ENCODE measurements around the gene DSCAML1.

DSCAML1 gene

DNA sequence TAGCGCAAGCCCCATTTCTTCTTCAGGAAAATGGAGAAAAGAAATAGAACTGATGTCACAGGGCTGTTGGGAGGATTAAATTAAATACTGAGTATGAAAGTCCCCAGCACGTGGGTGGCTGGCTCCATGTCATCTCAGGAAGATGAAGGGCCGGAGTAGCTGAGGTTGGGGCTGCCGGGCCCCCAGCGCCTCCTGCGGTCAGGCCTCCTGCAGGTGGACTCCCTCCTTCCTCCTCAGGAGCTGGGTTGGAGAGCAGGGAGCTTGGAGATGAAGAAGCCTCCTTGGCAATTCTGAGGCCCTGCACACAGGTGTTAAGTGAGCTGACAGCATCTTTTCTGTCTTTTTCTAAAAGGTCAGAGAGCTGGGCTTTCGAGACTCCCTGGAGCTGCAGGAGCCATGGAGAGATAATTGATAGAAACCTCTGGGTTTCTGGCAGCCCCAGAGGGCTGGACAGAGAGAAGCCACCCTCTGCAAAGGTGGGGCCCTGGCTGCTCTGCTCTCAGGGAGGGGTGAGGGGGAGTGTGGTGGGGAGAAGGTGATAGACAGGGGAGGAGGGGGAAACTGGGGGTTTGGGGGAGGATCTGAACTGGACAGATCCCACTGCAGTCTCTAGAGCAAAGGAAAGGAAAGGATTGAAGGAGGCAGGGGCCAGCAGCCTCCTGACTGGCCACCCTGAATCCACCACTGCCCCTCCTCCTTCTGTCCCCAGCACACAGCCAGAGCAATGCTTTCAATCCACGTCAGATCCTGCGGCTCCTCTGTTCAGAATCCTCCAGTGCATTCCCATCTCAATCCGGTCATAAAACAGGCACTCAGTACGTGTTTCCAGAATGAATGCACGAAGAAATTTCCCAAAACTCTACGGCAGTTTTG, 258.5 kb downstream of the DSCAML1 start:
- DNase-seq: no peak

DNA sequence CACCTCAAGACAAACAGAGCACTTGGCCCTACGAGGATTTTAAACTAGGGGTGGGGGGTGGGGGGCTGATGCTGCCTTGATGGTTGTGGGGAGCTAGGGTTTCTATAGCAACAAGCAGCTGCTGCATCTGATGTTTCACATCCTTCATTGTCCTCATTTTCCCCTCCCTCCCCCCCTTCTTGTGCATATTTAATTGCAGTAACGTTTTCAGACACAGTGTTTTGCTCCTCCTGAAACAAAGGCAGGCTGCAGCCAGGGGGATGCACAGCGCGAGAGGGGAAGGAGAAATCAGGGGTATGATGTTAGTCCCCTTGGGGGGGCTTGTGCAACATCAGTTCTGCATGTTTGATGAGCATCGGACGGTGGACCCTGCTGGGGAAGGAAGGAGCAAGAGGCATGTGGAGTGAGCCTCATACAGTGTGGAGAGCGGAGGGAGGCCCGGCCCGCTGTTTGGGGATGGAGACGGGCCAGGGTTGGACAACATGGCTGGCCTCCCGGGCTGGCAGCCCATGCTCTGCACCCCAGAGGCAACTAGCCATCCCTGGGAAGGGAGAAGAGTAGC, 261.1 kb downstream of the DSCAML1 start:
- no peak for DNase-seq

DNA sequence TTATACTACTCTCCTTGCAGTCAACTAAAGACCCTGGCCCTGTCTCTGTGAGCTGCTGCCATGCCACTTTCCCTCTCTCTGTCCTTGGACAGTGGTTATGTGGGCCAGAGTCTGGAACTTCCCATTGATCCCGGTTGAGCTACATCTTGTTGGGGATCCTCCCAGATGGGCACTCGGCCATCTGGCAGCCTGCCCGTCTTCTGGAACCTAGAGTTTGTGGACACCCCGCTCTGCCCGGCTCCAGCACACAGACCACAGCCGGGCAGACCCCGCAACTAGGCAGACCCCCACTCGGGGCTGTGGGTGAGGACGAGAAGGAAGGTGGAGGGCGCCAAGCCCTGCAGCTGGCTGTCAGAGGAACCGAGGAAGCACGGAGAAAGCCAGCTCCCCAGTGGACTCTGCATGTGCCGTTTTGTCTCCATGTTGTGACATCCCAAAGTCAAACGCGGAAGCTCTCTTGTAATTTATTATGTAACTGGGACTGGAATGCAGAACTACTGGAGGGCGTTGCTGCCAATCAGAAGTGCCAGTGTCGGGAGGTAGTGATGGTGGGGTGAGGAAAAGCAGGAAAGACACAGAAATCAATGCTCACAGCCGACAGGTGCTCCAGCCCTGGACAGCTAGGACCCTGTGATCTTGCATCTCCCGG, 261.7 kb downstream of the DSCAML1 start:
- no peak for DNase-seq

DNA sequence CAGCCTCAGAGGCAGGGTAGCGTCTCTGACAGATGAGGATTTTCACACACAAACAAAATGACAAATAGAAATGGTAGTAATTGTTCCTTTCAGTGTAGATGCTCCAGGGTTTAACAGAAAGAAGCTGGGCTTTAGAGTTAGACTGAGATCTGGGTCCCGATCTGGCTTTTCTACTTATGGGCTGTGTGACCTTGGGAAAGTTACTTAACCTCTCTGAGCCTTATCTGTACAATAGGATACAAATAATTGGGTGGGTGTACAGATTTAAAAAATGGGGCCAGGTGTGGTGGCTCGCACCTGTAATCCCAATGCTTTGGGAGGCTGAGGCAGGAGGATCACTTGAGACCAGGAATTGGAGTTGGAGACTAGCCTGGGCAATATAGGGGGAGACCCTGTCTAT, 264.4 kb downstream of the DSCAML1 start:
- DNase-seq: no peak

DNA sequence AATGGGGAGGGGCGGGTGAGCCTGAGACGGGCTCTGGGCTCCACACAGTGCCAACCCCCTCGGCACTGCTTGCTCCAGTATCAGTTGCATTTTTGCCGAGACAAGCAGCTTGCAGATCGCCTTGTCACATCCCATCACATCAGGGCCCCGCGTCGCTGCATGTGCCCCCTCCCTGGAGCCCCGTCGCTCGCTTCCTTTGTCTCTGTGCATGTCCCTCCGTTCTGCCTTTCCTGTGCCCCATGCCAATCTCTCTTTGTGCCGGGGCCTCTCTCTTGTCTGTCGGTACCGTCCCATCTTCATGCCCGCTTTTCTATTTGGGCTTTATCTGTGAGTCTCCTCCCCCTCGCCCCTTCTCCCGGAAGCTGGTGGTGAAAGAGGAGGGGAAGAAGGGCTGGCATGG, 267.2 kb downstream of the DSCAML1 start:
- DNase-seq: no peak

DNA sequence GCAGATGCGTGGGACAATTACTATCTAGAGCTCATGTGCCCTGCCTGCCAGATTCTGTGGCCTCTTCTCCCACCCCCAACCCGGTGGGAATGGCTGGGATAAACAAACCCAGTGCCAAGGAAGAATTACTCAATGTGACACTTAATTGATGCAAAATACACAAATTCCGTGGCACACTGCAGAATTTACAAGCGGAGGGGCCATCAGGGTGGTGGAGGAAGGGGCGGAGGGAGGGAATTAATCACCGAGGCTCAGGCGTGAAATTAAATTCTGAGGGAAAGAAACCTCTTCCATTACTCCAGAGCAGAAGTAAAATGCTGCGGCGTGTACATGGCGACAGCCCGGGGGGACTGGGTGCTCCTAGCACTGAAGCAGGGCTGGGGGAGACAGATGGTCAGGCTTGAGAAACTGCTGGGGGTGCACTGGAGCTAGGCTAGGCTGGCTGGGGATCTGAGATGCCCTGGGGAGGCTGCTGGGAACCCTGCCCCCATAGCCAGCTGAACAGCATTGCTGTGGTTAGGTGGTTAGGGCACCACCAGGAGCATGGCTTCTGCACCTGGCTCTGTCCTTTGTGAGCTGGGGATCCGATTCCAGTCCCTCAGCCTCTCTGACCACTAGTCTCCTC, 268.8 kb downstream of the DSCAML1 start:
- no peak for DNase-seq

DNA sequence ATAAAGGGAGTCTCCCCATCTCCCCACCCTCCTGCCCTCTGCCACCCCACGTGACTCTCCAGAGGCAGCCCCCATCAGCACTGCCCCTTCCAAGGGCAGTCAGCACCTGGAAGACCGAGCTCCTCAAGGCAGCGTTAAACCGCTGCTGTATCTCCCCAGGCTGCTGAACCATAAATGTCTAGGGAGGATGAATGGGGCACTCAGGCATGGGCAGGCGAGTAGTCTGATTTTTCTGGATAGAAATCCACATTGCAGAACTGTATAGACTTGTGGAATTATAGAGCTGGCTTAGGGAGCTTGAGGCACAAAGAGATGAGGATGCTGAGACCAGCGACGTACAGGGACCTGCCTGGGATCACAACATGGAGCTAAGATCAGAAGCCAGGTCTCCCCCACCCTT, 269.7 kb downstream of the DSCAML1 start:
- DNase-seq: no peak

DNA sequence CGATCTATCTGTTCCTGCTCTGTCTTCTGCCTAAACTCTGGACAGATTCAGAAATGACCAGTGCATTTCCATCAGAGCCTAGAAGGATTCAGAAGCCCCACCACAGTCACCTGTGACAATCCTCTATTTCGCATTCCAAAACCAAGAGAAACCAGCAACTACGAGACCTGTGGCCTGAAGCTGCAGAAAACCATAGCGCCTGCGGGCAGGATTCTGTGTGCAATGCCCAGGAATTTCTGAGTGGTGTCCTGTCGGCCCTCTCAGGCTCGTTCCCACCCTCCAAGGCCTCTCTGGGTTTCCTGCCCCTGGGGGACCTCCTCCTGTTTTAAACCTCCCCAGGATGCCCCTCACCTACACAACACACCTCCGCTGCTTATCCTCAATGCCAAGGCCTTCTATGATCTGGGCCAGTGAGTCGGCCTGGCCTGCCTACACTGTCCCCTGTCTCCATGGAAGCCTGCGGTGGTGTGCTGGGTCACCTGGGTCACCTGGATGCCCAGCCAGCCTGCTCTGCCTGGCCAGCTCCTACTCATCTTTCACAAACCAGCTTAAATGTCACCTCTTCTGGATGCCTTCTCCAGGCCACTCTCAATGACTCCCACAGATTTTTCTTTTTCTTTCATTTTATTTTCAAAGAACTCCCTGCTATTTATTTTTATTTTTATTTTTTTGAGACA, 271.0 kb downstream of the DSCAML1 start:
- no peak for DNase-seq

DNA sequence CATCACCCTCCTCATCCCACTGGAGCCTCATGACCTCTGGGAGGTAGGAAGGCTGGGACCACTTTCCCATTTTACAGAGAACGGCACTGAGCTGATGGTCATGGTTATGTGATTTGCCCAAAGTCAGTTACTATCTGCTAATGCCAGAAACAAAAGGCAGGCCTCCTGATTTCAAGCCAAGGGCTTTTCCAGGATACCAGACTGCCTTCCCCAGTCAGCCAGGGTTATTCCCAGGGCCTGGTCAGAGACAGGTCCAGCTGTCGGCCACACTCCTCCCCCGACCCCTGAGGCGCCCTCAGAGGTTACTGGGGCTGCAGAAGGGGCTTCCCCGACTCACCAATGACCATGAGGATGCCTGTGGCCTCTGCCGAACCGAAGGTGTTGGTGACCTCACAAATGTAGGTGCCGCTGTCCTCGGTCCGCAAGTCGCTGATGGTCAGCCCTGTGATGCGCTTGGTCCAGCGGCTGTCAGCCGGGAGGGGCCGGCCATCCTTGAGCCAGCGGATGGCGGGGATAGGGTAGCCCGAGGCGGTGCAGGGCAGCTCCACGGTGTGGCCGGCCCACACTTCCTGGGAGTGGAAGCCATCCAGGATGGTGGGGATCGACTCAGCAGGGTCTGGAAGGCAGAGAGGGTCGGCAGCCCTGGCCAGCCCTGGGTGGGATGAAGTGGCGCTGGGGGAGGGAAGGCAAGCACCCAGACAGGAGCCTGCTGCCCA, 272.4 kb downstream of the DSCAML1 start:
- no peak for DNase-seq

DNA sequence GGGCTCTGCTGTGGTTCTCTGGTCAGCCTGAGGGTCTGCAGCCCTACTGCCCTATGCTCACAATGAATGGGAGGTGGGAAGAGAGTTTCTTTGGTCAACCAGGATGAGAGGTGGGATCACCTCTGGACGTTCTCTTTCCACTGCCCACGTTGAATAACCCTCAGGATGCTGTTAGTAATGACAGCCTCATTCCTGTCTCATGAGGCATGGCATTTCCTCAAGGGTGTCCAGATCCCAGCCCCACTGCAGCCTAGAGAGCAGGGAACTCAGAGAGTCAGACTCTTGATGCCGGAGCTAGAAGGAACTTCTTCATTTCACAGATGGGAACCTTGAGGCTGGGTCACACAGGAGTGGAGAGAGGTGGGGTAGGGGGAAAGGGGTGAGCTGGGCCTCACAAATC, 273.3 kb downstream of the DSCAML1 start:
- no peak for DNase-seq

DNA sequence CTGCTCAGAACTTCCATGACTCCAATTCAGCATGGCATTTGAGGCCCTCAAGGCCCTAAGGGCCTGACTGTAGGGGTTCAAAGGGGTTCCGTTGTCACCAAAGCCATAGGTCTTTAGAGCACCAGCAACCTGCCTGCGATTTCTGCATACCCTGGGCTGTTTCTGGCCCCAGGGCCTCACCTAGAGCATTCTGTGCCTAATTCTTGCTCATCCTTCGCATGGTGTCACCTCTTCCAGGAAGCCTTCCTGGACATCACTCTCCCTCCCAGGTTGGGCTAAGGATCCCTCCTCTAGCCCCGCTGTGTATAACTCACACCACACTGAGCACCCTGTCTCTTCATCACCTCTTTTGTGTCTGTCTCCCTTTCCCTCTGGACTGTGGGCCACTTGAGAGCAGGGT, 275.0 kb downstream of the DSCAML1 start:
- no peak for DNase-seq

DNA sequence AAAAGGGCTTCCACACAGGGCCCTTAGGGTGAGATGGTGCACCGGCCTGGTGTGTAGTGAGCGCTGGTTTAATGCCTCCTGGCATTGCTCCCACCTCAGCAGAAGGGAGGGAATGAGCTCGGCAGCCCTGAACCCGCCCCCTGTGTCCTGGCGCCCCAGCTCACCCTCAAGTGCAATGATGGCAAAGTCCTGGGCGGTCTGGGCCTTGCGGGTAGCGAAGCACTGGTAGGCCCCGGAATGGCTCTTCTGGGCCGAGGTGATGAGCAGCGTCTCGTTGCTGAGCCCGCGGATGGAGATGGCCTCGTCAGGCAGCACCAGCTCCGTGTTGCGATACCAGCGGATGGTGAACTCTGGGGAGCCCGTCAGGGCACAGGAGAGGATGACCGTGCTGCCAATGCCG, 276.1 kb downstream of the DSCAML1 start:
- no peak for DNase-seq

DNA sequence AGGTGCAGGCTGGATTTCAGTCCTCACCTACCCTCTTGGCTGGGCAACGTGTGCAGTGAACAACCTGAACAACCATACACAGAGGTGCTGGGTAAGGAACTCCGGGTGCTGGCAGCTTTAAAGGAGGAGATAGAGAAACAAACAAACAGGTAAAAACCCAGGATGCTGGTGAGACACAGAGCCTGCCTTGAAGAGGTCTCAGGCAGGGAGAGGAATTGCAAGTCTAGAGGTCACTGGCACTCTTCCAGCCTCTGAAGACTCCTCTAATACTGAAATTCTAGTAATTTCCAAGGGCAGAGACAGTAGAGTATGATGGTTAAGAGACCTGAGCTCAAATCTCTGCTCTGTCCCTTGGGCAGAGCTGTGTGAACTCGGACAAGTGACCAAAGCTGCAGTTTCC, 276.8 kb downstream of the DSCAML1 start:
- DNase-seq: no peak

DNA sequence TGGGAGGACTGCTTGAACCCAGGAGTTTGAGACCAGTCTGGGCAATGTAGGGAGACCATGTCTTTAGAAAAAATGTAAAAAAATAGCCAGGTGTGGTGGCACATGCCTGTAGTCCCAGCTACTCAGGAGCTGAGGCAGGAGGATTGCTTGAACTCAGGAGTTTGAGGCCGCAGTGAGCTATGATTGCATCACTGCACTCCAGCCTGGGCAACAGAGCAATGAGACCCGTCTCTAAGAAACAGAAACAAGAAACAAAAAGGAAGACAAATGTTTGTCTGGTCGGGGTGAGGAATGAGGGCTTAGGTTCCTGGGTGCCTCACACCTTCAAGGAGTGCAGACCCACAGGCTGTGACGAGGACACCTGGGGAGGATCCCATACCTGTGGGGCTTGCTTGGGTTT, 277.4 kb downstream of the DSCAML1 start:
- no peak for DNase-seq

DNA sequence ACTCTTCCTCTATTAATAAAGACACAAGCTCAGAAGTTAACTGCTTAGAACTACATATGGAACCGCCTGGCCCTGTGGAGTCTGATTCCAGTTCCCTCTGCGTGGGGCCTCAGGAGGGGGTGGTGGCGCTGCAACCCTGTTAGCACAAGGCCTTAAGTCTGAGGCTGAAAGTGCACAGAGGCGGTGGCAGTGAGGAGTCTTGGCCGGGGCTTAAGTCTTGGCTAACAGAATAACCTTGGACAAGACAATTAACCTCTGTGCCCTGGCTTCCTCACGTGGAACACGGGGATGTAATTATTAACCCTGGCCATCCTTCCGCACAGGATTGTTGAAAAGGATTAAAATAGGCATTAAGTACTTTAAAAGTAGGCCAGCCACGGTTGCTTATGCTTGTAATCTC, 277.8 kb downstream of the DSCAML1 start:
- no peak for DNase-seq

DNA sequence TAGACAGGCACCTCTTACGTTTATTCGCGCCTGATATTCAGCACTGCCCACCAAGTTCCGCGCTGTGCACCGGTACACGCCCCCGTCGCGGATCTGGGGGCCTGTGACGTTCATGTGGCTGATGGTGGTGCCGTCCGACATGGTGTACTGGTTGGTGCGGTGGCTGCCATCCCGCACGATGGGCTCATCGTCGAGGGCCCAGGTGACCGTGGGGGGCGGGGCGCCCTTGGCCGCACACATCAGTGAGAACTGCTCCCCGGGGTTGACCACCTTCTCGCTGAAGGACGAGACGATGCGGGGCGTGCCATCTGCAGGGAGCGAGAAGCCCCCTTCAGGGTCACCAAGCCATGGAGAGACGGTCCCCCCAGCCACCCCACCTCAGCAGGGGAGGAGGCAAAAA, 278.6 kb downstream of the DSCAML1 start:
- DNase-seq: no peak

DNA sequence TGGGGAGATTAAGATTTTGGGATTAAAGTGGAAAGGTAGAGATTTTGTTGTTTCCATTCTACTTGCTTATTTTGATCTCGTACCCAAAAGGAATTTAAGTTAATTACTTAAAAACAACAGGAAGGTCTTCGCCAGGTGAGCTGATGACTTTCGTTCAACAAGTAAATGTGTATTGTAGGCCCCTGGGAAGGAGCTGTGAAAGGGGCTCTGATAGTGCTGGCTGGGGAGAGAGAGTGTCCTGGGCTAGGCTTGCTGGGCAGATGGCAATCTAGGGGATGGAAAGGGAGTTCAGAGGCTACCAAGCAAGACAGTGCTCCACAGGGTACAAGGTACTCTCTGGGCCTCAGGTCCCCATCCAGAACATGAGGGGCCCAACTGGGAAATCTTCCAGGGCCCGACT, 279.9 kb downstream of the DSCAML1 start:
- DNase-seq: no peak

DNA sequence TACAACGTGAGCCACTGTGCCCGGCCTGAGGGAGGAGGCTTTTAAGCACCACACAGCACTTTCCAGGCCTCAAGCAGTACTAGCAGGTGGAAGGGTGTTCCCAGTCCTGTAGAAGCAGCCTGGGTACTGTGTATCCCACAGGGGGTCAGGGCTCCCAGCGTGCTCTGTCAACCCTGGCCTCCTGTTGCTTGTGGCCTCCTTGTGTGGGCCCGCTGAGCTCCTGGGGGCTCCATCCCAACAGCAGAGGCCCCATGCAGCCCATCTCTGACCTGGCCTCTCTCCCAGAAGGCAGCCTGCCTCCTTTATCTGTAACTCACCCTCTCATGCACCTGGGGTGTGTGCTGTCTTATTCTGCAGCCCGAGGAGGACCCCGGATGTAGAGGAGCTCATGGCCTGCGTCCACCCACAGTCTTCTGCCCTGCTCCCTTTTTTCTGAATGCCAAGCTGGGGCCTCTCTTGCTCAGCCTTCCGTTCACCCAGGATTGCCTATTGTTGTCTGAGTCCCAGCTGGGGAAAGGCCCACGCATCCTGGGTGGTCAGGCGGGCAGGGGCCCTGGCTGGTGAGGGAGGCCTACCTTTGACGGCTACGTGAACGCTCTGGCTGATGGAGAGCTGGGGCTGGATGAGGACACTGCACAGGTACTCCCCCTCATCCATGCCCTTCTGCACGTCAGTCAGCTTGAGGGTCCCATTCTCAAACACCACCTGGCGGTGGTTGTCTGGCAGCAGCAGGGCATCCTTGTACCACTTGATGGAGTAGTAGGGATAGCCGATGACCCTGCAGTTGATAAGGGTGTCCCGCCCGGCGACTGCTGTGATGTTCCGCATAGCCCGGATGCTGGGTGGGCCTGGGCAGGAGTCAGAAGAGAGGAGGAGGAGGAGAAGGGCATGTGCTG, 280.9 kb downstream of the DSCAML1 start:
- DNase-seq: no peak

DNA sequence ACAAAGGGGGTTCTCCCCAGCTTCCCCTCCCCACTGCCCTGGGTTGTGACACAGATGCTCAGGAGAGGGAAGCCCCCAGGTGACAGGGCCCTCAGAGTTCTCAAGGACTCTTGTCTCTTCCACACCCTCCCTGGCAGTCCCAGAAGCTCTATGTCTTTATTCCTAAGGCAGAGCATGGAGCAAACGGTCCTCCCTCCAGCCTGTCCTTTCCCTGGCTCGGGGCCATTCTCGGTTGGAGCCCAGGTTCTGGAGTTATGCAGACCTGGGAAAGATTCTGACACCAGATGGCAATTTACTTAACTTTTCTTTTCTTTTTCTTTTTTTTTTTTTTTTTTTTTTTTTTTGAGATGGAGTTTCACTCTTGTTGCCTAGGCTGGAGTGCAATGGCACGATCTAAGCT, 282.8 kb downstream of the DSCAML1 start:
- DNase-seq: no peak

DNA sequence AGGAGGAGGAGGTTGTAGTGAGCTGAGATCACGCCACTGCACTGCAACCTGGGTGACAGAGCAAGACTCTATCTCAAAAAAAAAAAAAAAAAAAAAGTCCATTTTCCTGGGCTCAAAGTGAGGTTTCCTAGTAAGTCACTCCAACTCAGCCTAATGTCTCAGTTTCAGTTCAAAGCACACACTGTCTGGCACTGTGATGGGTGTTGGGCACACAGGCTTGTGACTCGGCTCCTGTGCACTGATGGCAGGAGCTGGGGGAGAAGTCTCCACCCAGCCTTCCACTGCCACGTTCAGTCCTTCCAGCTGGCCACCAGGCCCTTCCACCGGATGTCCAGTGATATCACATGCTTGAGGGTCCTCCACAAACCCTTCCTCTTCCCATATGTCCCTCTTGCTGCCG, 283.4 kb downstream of the DSCAML1 start:
- DNase-seq: no peak

DNA sequence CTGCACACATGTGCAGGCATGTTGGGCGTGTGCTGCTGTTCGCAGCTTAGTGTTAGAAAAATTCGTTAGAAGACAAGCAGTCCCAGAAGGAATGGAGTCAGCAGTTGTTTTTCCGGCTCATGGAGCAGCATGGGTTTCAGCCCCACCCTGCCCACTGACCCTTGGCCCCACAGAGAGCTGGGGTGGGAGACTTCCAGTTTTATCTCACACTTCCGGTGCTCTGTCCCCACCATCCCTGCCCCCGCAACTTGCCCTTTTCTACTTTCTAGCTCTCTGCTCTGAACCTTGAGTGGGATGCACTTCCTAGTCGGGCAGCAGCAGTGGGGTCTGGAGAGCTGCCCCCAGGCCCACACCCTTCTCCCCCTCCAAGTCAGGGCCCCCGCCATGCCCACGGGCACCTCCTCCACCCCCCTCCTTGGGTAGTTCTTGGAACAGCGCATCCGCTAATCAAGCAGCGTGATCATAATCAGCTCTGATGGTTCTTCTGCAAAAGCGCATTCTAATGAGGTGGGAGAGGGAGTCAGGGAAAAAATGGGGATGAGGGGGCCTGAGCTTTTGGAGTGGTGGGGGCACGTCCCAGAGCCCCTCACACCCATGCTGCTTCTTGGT, 285.0 kb downstream of the DSCAML1 start:
- DNase-seq: no peak

Data from CD4-positive, alpha-beta T cell treated with Interleukin-10 for 1 hour (primary cell).